Epithelial cell of proximal tubule (primary cell): ENCODE measurements around the gene FRG2C. TPM values are rescaled to one million over a fixed set of nuclear protein-coding genes. Genes with fewer than 3 reads are reported as not detected.
"Not testable (repeated sequence)": the region's sequence is repeated elsewhere in the genome, so short reads cannot be mapped to it uniquely, and the experiment has no call there.

Experiments
- DNase-seq: peaks from one replicate; pipeline ENCODE4 v3.0.0-alpha.2; 2011; ENCODE audit warnings: low read depth
- H3K4me3 ChIP-seq: 2 replicates; pipeline ENCODE4 v1.5.1; 2011; ENCODE audit warnings: low read depth, mild to moderate bottlenecking, low read length
- total RNA-seq: library from RNA; depleted of rRNA; stranded (reverse); fragments of >200 nt; gene quantifications from 2 replicates; pipeline ENCODE4 v1.2.3, GENCODE V29; 2015
- TF ChIP-seq, protein P1 (sequence below): conservative IDR thresholded peaks from 2 replicates; pipeline ENCODE4 v1.5.1; 2012; ENCODE audit warnings: low read depth, mild to moderate bottlenecking, low read length

Gene FRG2C
- total RNA-seq, 1 donor from 2014 or later = not detected

DNA sequence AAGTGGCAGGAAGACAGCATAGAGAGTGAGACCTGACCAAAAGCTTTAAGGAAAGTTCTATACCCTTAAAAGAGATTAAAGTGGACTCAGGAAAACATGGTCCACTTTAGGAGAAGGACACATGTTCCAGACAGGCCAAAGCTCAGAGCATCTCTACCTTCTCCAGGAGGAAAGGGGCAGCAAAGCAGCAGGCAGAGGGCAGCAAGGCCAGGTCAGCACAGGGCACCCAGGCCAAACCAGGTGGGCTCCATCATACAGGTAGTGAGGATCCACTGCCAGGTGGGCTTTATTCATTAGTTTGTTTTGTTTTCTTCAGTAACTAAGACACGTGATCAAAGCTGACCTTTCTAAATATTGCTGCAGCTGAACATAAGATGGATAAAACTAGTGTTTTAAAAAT, 19.8 kb downstream of the FRG2C start:
- DNase-seq, H3K4me3 ChIP-seq: not testable (repeated sequence)

- DNase-seq = no peak
- TF ChIP-seq, protein P1, sequence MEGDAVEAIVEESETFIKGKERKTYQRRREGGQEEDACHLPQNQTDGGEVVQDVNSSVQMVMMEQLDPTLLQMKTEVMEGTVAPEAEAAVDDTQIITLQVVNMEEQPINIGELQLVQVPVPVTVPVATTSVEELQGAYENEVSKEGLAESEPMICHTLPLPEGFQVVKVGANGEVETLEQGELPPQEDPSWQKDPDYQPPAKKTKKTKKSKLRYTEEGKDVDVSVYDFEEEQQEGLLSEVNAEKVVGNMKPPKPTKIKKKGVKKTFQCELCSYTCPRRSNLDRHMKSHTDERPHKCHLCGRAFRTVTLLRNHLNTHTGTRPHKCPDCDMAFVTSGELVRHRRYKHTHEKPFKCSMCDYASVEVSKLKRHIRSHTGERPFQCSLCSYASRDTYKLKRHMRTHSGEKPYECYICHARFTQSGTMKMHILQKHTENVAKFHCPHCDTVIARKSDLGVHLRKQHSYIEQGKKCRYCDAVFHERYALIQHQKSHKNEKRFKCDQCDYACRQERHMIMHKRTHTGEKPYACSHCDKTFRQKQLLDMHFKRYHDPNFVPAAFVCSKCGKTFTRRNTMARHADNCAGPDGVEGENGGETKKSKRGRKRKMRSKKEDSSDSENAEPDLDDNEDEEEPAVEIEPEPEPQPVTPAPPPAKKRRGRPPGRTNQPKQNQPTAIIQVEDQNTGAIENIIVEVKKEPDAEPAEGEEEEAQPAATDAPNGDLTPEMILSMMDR = no peak
- H3K4me3 ChIP-seq = no peak overlapping the region
These were observed 23.2 kb downstream of the FRG2C start for GRCh38 chr3:75687323-75687722.

- H3K4me3 ChIP-seq = no peak overlapping the region
- TF ChIP-seq, protein P1 = no peak
- DNase-seq = no peak
These were observed 27.9 kb downstream of the FRG2C start for GRCh38 chr3:75692061-75692460.

Other genes with a start within 250 kb of the FRG2C start
- gene ZNF717, start 121.2 kb downstream of the FRG2C start, total RNA-seq = 3.8 and 3.9 TPM in 2 replicates